GM06990 (cell line): ENCODE data around the gene AQP6.
"Not testable (repeated sequence)": the region's sequence is repeated elsewhere in the genome, so short reads cannot be mapped to it uniquely, and the experiment has no call there.

Source experiments
- DNase-seq: peaks from one replicate; pipeline ENCODE4 v3.0.0-alpha.2; 2011; ENCODE audit not compliant: insufficient read length; ENCODE audit errors: extremely low read depth
- H3K27me3 ChIP-seq: replicated peaks from 2 replicates; pipeline ENCODE4 v1.6.0; 2011; ENCODE audit warnings: low read length; ENCODE audit not compliant: control insufficient read depth, insufficient read depth
- H3K36me3 ChIP-seq: 2 replicates; pipeline ENCODE4 v1.5.1; 2011; ENCODE audit warnings: low read length; ENCODE audit not compliant: control insufficient read depth, insufficient read depth
- H3K4me3 ChIP-seq: replicated peaks from 2 replicates; pipeline ENCODE4 v1.5.1; 2011; ENCODE audit warnings: low read depth, mild to moderate bottlenecking, control low read depth, low read length
- TF ChIP-seq, protein P1 (sequence below): IDR thresholded peaks from 2 replicates; pipeline ENCODE4 v1.5.1; 2011; ENCODE audit warnings: low read length, control low read depth, mild to moderate bottlenecking, inconsistent platforms; ENCODE audit not compliant: insufficient read depth, poor library complexity, severe bottlenecking

The AQP6 gene

DNA sequence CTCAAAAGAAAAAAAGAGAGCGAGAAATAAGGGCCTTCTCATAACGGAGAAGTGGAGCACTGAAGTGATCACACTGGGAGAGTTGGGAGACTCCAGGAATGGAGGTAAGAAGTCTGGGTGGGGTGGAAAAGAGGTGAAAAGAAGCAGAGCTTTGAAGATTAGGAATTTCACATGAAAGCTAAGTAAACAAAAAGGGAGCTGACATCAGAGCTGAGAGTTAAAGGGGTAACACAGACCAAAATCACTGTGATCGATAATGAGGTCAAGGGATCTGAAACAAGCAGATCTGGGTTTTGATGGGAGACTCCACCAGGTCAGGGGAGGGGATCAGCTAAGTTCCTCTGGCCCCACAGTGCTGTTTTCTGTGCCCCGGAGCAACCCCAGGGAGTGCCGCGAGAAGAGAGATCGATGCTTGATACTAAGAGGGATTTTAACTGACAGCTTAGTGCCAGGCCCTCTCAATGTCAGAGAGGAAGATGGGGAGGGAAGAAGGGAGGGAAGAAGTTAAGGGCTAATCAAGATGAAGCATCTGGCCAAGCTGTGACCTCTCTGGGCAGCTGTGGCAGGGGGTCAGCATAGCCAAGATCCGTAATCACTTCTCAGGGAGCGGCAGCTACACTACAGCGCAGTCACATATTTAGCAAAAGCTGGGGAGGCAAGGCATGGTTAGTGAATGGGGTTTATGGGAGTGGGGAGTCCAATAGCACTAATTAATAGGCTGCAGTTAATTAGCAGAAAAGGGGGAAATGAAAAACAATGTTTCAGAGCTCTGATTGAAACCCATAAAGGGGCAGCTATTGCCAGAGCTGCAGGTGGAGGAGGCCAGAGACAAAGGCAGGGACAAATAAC, 8.0 kb downstream of the AQP6 start:
- Histone ChIP-seq H3K36me3 (no peaks in the 10 kb centered on the region; the same call in 1 of the 2 replicates), H3K4me3 (no peak overlapping the region), H3K27me3 (no peaks in the 10 kb centered on the region)
- DNase-seq = no peak
- TF ChIP-seq, protein P1, sequence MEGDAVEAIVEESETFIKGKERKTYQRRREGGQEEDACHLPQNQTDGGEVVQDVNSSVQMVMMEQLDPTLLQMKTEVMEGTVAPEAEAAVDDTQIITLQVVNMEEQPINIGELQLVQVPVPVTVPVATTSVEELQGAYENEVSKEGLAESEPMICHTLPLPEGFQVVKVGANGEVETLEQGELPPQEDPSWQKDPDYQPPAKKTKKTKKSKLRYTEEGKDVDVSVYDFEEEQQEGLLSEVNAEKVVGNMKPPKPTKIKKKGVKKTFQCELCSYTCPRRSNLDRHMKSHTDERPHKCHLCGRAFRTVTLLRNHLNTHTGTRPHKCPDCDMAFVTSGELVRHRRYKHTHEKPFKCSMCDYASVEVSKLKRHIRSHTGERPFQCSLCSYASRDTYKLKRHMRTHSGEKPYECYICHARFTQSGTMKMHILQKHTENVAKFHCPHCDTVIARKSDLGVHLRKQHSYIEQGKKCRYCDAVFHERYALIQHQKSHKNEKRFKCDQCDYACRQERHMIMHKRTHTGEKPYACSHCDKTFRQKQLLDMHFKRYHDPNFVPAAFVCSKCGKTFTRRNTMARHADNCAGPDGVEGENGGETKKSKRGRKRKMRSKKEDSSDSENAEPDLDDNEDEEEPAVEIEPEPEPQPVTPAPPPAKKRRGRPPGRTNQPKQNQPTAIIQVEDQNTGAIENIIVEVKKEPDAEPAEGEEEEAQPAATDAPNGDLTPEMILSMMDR = no peak

DNA sequence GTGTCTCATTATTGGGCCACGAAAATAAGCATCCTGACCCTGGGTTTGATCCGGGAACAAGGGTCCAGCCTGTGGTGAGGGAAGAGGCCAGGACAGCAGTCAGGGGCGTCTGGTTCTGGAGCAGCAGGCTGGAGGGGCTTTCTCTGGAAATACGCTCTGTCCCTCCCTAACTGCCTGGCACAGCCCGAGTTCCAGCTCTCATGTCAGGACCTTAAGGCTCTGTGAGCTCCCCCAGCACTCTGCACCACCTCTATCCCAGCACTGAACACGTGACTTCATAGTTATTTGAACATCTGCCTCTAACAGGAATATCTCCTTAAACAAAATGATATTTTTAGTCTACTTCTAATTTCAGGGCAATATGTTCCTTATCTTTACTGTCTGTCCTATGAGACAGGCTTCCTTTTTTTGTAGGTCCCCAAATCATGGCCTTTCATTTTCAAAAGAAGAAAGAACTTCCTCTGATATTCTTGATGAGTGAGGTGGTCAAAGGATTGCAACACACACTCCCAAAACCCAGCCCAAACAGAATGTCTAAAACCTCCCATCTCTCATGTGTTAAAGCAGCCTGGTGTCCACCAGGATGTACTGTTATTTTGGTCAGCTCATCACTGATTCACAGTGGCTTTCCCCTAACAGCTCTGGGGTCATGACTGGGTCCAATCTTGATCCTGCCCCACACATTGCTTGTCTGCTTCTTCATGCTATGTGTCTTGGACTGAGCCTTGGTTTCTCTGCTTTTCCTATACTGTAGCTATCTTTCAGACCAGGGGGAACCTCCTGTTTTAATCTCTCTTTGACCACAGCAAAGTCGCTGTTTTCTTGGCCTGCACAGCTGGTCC, 9.7 kb downstream of the AQP6 start:
- Histone ChIP-seq H3K27me3 (no peaks in the 10 kb centered on the region), H3K4me3 (no peak overlapping the region), H3K36me3 (peaks cover 2% of the 10 kb centered on the region; the same call in 1 of the 2 replicates)
- DNase-seq = no peak
- TF ChIP-seq, protein P1 = no peak

DNA sequence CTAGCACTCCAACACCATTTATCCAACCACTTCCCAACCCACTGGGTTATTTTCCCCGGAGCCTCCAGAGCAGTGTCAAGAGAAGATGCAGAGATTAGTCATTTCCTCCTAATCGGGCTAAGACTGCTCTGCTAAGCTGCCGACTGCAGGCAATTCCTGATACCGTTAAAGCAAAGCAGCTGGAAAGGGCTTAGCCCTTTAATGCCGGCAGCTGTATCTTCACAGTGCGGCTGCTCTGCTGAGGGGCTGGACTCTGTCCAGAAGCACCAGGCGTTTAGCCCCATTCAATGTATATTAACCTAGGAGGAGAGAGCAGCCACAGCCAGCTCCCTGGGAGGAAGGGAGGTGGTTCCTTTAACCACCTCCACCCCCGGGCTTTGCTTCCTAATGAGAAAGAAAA, 11.1 kb downstream of the AQP6 start:
- DNase-seq = no peak
- Histone ChIP-seq H3K36me3 (peaks cover 4% of the 10 kb centered on the region), H3K27me3 (no peaks in the 10 kb centered on the region), H3K4me3 (no peak overlapping the region)
- TF ChIP-seq, protein P1 = no peak

DNA sequence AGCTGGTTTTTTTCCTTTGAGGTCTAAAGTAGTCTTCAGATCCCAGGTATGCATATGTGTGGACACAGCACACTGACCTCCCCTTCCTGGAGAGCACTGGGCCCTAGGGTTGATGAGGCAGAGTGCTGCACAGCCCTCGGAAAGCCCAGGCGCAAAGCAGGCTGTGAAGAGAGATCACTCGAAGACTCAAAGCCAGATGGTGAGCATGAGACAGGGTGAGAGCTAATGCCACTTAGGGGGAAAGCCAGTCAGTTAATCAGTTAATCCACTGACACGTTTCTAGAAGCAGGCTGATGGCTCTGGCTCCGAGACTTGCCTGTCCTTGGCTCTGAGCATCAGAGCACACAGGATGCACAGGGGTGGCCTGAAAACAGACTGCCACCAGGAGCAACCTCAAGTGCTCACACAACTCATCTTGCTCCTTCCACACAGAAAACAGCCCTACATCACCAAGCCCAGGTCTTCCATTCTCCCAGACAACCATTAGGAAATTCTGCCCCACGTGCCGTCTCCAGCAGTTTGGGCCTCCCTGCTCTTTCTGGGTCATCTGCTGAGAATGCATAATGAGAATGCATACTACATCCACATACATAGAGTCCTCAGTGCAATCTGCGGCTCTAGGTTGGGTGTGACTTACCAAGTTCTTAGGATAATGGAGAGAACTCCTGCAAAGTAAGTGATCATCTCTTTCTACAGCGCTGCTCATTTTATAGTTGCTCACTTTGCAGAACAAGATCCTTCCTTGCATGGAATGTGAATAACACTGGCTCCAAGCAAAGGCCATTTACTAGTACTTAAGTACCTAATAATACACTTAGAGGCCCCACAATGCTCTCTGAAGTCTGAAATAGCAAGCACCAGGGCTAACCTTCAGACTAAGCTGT, 12.0 kb downstream of the AQP6 start:
- Histone ChIP-seq H3K36me3 (peaks cover 4% of the 10 kb centered on the region), H3K4me3 (no peak overlapping the region), H3K27me3 (no peaks in the 10 kb centered on the region)
- TF ChIP-seq, protein P1 = no peak
- DNase-seq = no peak

DNA sequence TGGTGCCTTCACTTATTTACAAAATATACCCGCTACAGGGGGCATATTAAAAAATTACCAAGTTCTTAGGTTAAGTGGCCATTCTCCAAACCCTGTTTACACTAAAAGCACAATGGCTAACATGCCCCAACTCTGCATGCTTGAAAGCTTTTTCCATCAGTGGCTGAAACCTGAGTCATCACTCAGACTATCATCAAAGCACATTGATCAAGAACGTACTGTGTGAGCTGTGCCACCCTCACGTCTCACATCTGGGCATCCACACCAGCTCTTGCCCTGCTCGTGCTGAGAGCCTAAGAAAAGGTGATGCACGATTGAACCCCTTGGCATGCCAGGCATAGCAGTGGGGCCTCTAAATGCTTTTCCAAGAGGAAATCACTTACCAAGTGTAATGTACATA, 13.2 kb downstream of the AQP6 start:
- DNase-seq = no peak
- peaks cover 5% of the 10 kb centered on the region for H3K36me3 ChIP-seq
- no peaks in the 10 kb centered on the region for H3K27me3 ChIP-seq
- no peak overlapping the region for H3K4me3 ChIP-seq
- TF ChIP-seq, protein P1 = no peak

DNA sequence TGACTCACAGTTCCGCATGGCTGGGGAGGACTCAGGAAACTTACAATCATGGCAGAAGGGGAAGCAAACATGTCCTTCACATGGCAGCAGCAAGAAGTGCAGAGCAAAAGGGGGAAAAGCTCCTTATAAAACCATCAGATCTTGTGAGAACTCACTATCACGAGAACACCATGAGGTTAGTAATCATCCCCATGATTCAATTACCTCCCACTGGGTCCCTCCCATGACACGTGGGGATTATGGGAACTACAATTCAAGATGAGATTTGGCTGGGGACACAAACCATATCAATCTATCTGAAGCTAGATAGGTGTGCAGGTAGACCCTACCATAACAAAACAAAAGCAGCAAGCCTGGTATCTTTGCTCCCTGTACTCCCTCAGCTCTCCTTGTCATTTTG, 13.7 kb downstream of the AQP6 start:
- not testable (repeated sequence) for H3K36me3 ChIP-seq, H3K4me3 ChIP-seq, H3K27me3 ChIP-seq, DNase-seq
